ENCODE results near the gene EZR.

The EZR gene

DNA sequence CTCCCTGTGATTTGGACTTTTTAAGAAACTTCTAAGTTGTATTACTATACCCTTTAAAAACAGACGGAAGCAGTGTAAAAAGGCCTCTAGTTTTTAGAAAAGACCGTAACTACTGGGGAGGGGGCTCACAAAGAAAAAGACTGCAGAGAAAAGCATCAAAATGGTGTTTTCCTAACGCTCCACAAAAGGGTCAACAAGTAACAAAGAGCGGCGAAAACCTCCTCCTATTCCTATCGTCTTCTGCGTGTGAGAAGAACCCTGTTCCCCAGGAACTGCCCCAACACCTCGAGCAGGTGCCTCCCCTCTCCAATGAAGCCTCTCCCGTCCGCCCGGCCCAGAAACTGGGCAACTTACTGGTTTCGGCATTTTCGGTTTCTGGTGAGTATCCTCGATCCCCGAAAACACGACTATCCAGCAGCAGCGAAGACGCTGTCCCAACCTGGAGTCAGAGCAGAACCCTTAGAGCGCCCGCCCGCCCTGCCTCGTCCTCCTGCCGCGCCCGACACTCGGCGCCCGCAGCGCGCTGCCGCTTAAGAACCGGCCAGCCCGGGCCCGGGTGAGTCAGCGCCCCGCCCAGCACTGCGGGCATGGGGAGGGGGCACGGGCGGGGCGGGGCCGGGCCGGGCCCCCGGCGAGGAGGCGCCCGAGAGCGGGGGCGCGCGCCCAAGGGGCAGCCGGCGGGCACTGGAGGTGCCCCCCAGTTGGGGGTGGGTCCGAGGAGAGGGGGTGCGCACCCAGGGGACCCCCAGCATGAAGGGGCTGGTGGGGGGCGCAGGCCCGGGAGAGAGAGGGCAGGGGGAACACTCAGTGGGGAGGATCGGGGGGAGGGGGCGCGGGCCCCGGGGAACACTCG is 1.2 kb downstream of the EZR start:
- peak; percentile 64 for DNase-seq (ENCODE audit: low spot score)

DNA sequence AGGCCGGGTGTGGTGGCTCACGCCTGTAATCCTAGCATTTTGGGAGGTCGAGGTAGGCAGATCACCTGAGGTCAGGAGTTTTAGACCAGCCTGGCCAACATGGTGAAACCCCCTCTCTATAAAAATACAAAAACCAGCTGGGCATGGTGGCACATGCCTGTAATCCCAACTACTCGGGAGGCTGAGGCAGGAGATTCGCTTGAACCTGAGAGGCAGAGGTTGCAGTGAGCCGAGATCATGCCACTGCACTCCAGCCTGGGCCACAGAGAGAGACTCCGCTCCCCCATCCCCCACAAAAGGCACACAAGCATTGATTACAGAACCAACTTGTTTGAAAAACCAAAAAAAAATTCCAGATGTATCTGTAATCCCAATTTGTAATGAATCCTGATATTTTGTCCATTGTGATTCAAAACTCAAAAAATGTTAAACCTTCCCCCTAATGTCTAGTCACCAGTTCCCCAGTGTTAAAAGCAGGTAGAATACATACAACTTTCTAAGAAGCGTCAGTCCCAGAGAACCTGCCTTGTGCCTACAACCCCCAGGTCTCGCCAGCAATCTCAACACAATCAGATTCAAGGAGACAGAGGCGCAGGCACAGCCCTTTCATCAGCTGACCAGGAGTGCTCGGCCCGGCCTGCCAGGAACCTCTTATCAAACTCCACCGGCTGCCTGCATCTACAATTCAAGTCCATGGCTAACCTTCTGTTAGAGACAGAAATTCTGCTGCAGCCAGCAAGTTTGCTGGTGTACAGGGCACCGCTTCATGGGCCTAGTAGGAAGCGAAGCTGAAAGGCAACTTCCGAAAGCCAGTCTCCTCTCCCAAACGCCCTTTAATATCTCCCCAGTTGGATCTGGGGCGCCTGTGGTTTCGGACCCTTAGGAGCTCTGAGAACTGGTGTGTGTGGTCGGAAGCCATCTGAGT is 2.1 kb downstream of the EZR start:
- peak; percentile 59 for DNase-seq (ENCODE audit: low spot score)

DNA sequence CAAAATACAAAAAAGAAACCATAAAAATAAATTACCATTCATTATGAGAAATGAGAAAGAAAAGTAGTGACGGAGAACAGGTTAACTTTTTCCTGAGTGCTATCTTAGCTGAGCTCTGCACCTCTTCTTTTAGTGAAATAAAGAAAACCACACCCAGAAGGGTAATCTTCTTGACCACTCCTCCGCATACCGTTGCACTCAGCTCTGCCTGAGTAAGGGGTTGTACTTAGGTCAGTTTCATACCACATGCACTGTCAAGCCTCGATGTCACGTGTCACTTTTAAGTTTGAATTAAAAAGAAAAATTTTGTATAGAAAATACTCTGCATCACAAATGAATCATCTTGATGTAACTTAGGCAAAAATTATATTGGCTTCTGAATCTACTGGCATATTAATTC is 2.8 kb downstream of the EZR start:
- no peak for DNase-seq (ENCODE audit: low spot score)

DNA sequence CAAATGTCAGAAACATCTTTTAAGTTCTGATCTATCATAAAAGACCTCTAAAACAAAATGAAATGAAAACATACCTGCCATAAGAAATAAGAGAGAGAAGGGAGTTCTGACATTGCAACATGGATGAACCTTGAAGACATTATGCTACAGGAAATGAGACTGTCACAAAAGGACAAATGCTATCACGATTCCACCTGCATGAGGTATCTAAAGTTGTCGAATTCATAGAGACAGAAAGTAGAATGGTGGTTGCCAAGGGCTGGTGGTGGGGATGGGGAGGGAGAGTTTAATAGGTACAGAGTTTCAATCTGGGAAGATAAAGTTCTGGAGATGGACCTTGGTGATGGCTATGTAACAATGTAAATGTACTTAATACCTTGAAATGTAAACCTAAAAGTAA is 3.3 kb downstream of the EZR start:
- DNase-seq (ENCODE audit: low spot score), result no peak

DNA sequence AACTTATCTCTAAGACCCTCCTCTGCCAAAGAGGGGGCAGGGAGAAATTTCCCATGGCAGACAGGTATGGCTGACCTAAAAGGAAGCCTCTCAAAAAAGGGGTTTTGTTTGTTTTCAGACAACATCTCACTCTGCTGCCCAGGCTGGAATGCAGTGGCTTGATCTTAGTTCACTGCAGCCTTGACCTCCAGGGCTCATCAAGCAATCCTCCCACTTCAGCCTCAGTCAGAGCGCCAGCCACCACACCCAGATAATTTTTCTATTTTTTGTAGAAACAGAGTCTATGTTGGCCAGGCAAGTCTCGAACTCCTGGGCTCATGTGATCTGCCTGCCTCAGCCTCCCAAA is 3.8 kb downstream of the EZR start:
- DNase-seq (ENCODE audit: low spot score), result no peak

DNA sequence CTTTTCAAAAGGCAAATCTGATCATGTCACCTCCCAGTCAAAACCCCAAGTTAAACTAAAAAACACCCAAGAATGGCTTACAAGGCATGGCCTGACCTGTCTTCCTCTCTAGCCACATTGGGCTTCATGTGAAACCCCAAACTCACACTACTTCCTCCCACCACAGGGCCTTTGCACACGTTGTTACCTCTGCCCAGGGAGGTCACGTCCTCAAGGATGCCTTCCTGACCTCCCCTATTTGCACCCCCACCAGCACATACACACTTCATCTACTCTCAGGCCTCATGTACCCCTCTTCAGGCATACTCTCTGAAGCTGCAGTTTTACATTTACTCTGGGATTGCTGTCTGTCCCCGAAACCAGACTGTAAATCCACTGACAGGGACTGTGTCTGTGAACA is 6.1 kb downstream of the EZR start:
- DNase-seq (ENCODE audit: low spot score), result no peak

DNA sequence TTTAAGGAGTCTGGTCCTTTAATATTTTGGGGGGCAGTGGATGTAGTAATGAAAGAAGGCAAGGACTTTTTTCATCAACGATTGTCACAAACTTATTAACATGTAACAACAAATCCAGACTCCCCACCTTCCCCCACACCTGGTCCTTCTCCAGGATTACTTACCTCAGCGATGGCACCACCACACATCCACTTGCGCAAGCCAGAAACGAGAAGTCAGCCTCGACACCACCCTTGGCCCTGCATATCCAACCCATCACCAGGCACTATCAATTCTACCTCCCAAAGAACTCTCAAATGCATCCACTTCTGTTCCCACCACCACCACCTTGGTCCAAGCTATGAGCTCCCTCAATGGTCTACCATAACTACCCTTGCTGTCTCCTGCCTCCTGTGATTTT is 6.6 kb downstream of the EZR start:
- no peak for DNase-seq (ENCODE audit: low spot score)

DNA sequence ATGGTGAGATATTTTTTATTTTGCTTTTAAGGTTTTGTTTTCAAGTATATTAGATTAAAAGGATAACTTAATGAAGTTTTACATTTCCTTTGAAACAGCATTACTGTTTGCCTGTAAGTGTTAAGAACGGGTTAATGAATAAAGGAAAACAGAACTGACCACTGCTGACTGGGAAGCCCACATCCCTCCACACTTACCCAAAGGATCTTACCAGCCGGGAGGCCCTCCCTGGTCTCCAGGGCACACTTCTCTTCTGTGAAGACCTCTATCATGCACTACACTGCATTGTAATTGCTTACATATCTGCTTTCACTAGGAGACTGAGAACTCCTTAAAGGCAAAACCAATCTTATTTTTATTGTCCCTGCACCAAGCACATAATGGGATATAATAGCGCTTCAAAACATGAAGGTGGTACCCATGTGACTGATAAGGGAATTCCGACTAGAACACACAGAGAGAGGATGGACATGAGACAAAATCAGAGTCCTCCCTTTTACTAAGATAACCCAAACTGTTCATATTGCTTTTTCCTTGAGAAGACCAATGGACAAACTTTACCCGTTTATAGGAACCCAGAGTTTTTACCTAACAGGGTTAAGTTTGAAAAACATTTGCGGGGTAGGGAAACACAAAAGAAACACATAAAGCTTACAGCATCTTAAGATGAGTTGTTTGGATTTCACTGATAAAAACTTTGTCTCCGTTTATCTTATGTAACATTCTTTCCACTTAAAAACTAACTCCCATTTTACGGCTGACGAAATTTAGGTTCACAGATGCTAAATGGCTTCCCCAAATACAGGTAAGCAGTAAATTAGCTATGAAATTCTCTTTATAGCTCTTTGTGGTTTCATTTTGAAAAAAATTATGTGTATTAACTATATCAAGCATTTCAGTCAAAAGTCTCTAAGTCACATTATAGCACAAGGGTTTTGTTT is 8.7 kb downstream of the EZR start:
- DNase-seq (ENCODE audit: low spot score), result no peak

DNA sequence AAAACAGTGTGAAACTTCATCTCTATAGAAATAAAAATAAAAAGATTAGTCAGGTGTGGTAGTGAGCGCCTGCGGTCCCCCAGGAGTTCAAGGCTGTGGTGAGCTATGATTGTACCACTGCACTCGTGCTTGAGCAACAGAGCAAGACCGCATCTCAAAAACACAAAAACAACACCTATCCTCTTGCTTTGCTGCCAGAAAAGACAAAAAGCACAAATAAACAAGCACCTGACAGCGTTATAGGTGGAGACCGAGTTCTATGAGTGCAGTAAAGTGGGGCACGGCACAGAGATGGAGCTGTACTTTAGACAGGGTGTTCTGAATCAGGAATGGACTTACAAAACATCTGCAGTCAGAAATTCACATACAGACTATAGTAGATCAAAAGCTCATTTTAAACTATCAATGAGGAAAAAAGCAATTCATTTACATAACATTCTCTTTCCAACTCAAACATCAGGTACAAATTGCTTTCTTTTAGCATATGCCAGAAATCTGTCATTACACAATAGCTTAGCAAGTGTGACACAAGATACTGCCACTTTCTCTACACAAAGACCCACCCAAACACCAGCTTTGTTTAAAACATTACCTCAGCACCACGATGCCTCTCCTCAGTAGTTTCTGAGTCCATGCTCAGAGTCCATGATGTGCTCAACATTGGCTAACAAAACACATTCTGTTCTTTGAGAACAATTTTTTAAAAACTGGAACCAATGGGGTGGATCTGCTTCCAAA is 10.1 kb downstream of the EZR start:
- DNase-seq (ENCODE audit: low spot score), result no peak

DNA sequence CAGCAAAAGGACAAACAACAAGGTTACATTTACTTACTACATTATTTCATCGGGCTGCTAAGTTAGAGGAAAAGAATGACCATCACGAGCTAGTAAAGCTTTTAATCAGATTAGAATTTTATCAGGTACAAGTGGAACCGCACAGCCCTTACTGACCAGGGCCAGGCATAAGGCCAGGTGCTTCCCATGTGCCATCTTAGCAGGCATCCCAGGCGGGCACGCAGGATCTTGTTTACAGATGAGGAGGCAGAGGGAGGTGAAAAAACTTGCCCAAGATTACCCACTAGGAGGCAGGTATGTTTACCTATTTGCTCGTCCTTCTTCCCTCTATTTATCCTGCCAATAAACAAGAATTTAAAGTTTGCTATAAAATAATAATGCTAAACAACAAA is 10.7 kb downstream of the EZR start:
- no peak for DNase-seq (ENCODE audit: low spot score)

DNA sequence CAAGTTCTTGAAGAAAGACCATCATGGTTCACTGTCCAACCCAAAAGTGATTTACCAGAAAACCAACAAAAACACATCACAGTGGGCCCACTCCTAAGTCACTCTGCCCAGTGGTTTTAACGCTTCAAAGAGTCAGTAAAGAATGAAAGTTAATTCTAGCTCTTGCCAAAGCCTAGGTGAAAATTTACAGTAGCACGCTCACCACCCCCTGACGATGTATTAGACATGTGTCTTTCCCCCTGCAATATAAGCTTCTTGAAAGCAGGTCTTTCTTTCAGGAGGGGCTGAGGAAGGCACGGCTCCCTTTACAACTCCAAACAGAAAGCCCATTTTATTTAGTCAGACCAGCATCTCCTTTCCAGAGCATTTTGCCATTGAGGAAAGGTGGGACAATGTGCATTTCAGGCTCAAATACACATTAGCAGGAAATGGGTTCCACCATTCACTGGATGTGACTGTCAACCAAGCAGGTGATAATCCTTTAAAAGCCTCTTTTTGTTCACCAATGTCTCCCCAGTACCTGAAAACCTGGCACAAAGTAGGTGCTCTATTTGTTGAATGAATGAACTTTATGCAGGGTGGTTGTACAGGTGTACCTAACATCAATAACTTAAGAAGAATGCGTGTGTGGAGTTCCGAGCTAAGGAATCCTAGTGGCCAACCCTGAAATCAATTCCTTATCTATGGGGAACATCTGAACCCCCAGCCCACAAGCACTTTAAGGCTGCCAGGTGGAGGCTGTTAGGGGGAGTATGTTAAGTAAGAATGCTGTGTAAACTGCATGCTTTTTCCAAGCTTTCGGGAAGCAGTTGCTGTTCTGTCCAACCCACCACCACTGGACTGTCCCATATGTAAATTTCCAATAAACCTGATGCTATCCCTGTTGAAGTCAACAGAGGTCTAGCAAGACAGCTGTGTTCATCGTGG is 11.4 kb downstream of the EZR start:
- no peak for DNase-seq (ENCODE audit: low spot score)

DNA sequence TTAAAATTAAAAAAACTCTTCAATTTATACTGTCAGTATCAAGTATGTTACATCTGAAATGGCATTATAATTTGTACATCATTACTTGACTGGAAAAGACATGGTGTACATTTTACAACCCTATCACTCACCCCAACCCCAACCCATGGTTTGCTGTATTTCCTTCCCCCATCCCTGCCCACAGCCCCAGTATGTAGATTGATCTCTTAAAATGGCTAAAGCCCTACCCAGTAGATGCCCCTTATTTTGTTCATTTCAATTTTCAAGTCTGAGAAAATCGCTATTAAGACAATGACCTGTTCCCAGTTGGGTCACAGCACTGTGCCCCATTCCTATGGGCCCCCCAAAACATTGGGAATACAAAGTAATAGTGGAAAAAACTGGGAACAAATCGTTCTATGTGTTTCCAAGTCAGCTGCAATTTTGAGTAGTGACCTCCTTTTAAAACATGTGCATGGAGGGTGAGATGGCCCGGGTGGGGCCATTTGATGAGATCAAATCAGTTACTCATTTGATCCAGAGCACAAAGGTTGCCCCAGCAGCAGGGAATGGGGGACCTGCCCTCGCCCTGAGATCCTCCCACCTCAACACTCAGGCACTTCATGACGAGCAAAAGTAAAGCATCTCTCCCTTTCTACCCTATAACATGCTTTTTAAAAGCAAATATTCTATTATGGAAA is 13.3 kb downstream of the EZR start:
- DNase-seq (ENCODE audit: low spot score), result no peak

DNA sequence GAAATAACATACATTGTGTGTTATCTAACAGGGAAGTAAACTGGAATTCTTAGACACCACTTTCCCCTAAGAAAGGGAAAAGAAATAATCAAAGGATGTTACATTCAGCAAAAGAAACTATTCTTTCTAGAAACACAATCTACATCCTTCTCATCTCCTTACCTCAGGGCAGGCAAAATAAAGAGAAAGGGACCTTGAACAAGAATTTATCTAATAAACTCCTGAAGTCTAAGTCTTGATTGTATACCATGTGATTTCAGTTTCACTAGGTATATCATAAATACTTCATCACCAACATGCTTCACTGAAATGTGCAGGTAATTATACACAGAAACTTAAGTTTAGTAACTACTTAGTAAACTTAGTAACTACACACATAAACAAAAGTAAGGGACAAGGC is 15.0 kb downstream of the EZR start:
- DNase-seq (ENCODE audit: low spot score), result no peak

DNA sequence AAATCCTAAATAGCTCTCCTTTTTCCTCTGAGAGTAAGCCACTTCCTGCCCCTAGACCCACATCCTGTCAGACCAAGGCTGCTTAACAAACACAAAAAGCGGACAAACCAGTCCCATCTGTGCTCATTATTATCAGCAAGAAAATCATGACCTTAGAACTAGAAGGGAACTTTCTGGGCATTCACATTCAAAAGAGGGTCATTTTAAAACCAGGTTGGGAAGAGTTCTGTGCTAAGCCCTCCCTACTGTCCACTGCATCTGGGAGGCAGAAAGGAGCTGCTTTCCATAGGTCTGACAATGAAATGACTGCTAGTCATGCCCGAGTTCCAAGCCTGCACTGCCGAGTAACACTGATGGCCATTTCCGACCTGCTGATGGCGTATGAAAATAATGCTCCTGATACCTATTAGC is 15.4 kb downstream of the EZR start:
- DNase-seq (ENCODE audit: low spot score), result no peak

DNA sequence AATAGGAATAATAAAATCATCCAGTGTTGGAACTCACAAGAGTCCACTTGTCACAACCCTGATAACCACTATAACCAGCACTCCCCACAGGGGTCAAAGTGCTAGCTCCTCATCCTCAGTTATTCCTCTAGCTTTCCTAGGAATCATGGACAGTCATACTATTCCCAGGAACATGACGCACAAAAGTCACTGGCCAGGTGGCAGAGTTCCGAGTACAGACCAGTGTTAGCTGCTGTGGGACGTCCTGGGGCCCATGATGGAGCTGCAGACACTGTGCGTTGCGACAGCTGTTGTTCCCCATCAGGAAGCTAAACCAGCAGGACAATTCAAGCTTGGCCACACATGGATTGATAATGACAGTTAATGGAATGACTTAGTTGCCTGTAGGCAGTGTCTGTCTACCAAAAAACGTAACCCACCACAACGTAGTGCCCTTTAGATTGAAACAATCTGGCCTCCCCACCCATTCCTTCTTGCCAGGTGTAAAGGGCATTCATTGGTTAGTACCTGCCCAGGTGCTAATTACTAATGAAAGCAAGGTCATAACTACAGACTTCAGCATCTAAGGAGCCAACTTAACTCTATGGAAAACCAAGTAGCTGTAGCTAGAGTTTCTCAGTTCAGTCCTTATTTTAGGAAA is 17.4 kb downstream of the EZR start:
- DNase-seq (ENCODE audit: low spot score), result no peak

DNA sequence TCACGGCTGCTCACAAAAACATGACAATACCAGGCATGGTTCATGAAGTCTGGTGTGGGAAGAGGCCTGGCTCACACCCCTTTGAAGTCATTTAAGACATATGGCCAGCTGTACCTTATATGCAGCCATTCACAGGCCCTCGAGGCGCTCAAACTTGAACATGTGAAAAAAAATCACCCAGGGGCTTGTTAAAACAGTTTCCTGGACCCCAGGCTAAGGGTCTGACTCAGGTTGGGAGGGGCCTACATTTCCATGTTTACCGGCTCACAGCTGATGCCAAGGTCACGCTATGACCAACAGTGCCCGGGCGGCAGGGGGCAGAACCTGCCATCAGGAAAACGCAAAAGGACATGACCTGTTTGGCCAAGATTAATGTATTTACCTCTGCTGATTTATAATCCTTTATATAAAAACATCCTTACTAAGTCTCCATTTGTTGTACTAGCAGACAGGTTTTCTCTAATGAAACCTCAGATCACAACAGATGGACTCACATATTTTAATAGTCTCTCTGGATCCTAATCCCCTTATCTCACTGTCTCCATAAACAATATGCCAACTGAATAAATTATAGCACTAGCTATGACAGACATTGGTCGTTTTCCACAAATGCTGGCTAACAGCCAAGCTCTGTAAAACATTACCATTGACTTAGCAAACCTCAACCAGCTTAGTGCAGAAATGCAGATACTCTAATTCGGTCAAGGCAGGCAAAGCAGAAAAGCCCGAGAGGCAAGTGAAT is 19.9 kb downstream of the EZR start:
- peak; percentile 41 for DNase-seq (ENCODE audit: low spot score)

DNA sequence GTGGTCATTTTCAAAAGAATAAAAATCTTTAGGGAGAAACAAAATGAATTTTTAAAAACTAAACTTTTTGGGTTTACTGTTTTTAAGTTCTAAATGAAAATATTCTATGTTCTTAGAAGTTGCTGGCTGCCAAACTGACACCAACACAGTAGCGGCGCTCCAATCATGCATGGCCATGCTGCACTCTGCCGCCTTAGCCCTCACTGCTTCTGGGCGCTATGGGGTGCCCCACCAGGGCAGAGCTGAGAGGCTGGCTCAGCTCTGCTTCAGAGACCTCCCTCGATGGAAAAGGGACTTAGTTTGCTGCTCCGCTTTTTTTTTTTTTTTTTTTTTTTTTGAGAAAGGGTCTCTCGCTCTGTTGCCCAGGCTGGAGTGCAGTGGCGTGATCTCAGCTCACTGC is 20.9 kb downstream of the EZR start:
- no peak for DNase-seq (ENCODE audit: low spot score)
